Loucy (cell line): ENCODE data around the gene KCNIP2.

Experiments
- H2AFZ ChIP-seq: fragments of 200-600 bp; sonication (generic); 2 replicates; pipeline ENCODE4 v1.6.0; 2016; ENCODE audit warnings: antibody characterized with exemption, mild to moderate bottlenecking, low read length, moderate library complexity
- H3F3A ChIP-seq: fragments of 200-600 bp; 2 replicates; pipeline ENCODE4 v1.6.0; 2016; ENCODE audit warnings: antibody characterized with exemption, low read depth, mild to moderate bottlenecking
- H3K27me3 ChIP-seq: fragments of 200-600 bp; sonication (generic); 2 replicates; pipeline ENCODE4 v1.6.1; 2014; ENCODE audit warnings: low read length, mild to moderate bottlenecking; ENCODE audit not compliant: insufficient read depth, poor library complexity, severe bottlenecking
- H3K36me3 ChIP-seq: fragments of 200-600 bp; sonication (generic); 2 replicates; pipeline ENCODE4 v1.6.1; 2016; ENCODE audit warnings: low read length; ENCODE audit not compliant: insufficient read depth
- H3K4me1 ChIP-seq: fragments of 200-600 bp; sonication (generic); 2 replicates; pipeline ENCODE4 v1.5.1; 2014; ENCODE audit warnings: low read length, mild to moderate bottlenecking; ENCODE audit not compliant: insufficient read depth, poor library complexity, severe bottlenecking
- H3K4me2 ChIP-seq: fragments of 200-600 bp; sonication (generic); 2 replicates; pipeline ENCODE4 v1.6.0; 2014; ENCODE audit warnings: antibody characterized with exemption, low read length, low read depth, mild to moderate bottlenecking; ENCODE audit not compliant: poor library complexity, severe bottlenecking
- H3K4me3 ChIP-seq: fragments of 200-600 bp; sonication (generic); 2 replicates; pipeline ENCODE4 v1.5.1; 2014; ENCODE audit warnings: low read length, mild to moderate bottlenecking, mixed read lengths; ENCODE audit not compliant: poor library complexity, severe bottlenecking
- H3K79me2 ChIP-seq: fragments of 200-600 bp; sonication (generic); 2 replicates; pipeline ENCODE4 v1.6.1; 2014; ENCODE audit warnings: low read length; ENCODE audit not compliant: insufficient read depth
- H3K9ac ChIP-seq: fragments of 200-600 bp; sonication (generic); 2 replicates; pipeline ENCODE4 v1.6.0; 2014; ENCODE audit warnings: mild to moderate bottlenecking, low read depth, low read length, moderate library complexity; ENCODE audit not compliant: poor library complexity, severe bottlenecking
- H3K9me2 ChIP-seq: fragments of 200-600 bp; sonication (generic); replicated peaks from 2 replicates; pipeline ENCODE4 v1.6.1; 2016; ENCODE audit warnings: low read depth, low read length, mixed read lengths
- H3K9me3 ChIP-seq: fragments of 200-600 bp; sonication (generic); 2 replicates; pipeline ENCODE4 v1.6.1; 2014; ENCODE audit warnings: mild to moderate bottlenecking, antibody characterized with exemption, low read length, low read depth; ENCODE audit not compliant: insufficient read depth
- H4K20me1 ChIP-seq: fragments of 200-600 bp; sonication (generic); 2 replicates; pipeline ENCODE4 v1.6.0; 2014; ENCODE audit warnings: antibody characterized with exemption, low read length, mild to moderate bottlenecking; ENCODE audit not compliant: insufficient read depth, poor library complexity, severe bottlenecking
- CTCF ChIP-seq: fragments of 200-600 bp; sonication (generic); conservative IDR thresholded peaks from 2 replicates; pipeline ENCODE4 v1.5.1; 2014; ENCODE audit warnings: mild to moderate bottlenecking, antibody characterized with exemption, low read length
- EZH2phosphoT487 ChIP-seq: fragments of 200-600 bp; IDR thresholded peaks from 2 replicates; pipeline ENCODE4 v1.6.1; 2018; ENCODE audit warnings: antibody characterized with exemption, mild to moderate bottlenecking, moderate library complexity, borderline replicate concordance

Gene KCNIP2

DNA sequence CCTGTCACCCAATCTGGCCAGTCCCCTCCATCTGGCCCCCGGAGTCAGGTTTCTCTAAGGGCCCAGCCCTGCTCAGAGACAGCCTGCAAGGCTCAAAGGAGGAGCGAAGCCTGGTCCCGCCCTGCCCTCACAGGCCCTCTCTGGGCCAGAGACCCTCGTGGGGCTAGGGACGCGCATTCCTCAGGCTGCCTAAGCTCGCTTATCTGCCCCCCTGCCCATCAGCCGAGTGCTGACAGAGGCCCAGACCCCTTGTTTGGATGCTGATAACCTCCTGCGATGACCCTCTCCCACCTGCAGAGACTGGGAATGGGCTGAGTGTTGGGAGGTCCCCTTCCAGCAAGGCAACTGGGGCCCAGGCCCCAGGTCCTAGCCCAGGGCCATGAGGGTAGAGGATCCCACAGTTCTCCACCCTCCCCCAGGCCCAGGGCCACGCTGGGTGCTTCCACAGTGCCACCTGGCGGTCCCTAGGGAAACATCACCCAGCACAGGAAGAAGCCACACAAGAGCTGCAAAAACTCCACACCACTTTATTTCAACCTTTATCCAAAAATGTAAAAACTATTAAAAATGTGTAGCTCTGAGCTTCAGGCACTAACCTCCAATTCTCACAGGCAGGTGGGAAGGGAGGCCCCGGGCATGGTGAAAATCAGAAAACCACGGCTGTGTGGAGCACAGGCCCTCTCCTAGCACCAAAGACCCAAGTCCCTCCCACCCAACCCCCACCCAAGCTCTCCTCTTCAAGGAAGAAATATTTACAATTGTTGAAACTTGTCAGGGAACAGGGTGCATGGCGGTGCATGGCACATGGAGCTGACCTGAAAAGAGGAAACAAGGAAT is 62.6 kb downstream of the KCNIP2 start:
- no peaks in the 10 kb centered on the region for H3K9me3 ChIP-seq
- no peak overlapping the region for H3K4me3 ChIP-seq
- peaks cover 5% of the 10 kb centered on the region for H4K20me1 ChIP-seq
- no peaks in the 10 kb centered on the region for H3F3A ChIP-seq
- H3K36me3 ChIP-seq: peaks cover 15% of the 10 kb centered on the region; the same call in 1 of the 2 replicates
- no peak for TF ChIP-seq EZH2phosphoT487
- peak; percentile 93 for TF ChIP-seq CTCF
- H2AFZ ChIP-seq: no peak overlapping the region
- no peak overlapping the region for H3K9ac ChIP-seq
- peak overlapping the region; percentile 95 for H3K4me2 ChIP-seq
- H3K79me2 ChIP-seq: peaks cover 14% of the 10 kb centered on the region; the same call in 1 of the 2 replicates
- no peaks in the 10 kb centered on the region for H3K9me2 ChIP-seq
- peaks cover 12% of the 10 kb centered on the region for H3K4me1 ChIP-seq
- no peaks in the 10 kb centered on the region for H3K27me3 ChIP-seq

DNA sequence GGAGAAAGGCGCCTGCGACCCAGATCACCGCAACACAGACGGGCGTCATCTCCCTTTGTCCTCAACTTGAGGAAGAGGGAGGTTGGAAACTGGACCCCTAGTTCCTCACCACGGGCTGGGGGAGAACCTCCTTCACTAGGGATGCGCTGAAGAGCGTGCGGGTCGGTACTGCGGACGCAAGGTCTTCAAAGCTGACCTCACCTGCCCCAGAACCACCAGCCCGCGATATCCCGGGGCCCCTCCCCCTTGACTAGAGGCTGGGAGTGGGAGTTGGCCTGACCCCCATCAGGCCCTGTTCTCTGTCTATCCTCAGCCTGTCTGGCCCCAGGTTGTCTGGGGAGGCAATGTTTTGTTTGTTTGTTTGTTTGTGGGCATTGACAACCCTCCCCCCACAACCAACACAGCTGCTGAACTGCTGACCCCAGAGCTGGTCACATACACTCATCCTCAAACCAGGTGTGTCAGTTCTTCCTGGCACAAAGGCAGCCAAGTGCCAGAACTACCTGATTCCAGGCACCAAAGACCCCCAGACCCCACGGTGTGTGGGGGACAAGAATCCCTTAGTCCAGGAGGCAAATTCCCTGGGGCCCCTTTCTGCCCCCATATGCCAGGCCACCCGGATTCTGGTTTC is 63.3 kb downstream of the KCNIP2 start:
- peak overlapping the region; percentile 95 for H3K4me2 ChIP-seq
- peaks cover 12% of the 10 kb centered on the region for H3K4me1 ChIP-seq
- H3K79me2 ChIP-seq: peaks cover 14% of the 10 kb centered on the region; the same call in 1 of the 2 replicates
- TF ChIP-seq EZH2phosphoT487: no peak
- no peak; the same call in 1 of the 2 replicates for TF ChIP-seq CTCF
- no peaks in the 10 kb centered on the region for H3K9me3 ChIP-seq
- peaks cover 8% of the 10 kb centered on the region; the same call in 1 of the 2 replicates for H3K36me3 ChIP-seq
- H3K9ac ChIP-seq: no peak overlapping the region
- H4K20me1 ChIP-seq: peaks cover 5% of the 10 kb centered on the region
- no peak overlapping the region for H2AFZ ChIP-seq
- no peaks in the 10 kb centered on the region for H3K27me3 ChIP-seq
- H3F3A ChIP-seq: no peaks in the 10 kb centered on the region
- H3K4me3 ChIP-seq: peak overlapping the region; percentile 31
- H3K9me2 ChIP-seq: no peaks in the 10 kb centered on the region

DNA sequence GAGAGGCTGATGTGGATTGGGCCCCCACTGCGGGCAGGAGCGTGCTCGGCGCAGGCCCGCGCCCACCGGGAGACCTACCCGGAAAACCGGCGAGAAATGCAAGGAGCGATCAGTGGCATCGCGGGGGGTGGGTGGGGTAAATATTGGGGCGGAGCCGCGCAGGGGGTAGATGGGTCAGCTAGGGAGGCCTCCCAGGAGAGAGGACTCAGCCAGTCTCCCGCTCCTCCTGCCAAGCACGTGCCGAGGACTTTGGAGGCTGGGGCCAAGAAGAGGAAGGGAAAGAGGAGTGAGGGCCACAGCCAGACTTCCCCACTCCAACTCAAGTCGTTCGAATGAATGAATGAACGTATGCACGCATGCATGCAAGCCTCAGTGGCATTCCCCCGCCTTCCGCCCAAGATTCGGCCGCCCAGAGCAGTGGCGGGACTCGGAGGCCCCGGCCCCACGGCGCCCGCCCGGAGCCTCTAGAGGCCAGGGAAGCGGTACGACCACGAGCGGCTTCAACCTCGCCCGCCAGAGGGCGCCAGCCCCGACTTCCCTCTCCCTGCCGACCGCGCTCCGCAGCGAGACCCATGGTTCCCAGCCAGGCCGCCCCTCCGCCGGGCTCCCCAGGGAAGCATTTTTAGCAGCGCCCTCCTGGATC is 63.9 kb downstream of the KCNIP2 start:
- H3K4me3 ChIP-seq: peak overlapping the region; percentile 35
- H3K9me3 ChIP-seq: no peaks in the 10 kb centered on the region
- no peaks in the 10 kb centered on the region for H3K27me3 ChIP-seq
- H3K9me2 ChIP-seq: no peaks in the 10 kb centered on the region
- no peaks in the 10 kb centered on the region for H3F3A ChIP-seq
- peak overlapping the region; percentile 95 for H3K4me2 ChIP-seq
- H3K36me3 ChIP-seq: 0 out of 2 replicates have a peak, but pooled peaks cover 2% of the 10 kb centered on the region
- peaks cover 5% of the 10 kb centered on the region for H4K20me1 ChIP-seq
- peaks cover 14% of the 10 kb centered on the region; the same call in 1 of the 2 replicates for H3K79me2 ChIP-seq
- peaks cover 12% of the 10 kb centered on the region for H3K4me1 ChIP-seq
- H3K9ac ChIP-seq: peak overlapping the region; percentile 7
- TF ChIP-seq CTCF (peak; percentile 50), EZH2phosphoT487 (no peak)
- no peak overlapping the region for H2AFZ ChIP-seq
